ENCODE results near the gene S100A12.

- TF ChIP-seq CTCF (conservative IDR thresholded peaks at IDR 0.05) (no peak), EZH2 (IDR thresholded peaks at IDR 0.05; ENCODE audit: low read depth) (no peak)
These were observed 37.2 kb downstream of the S100A12 start for GRCh38 chr1:153337980-153338853.
